Neuron (in vitro differentiated cells): Measurements from ENCODE around the gene OR8B12.

ENCODE experiments used
- H2AFZ ChIP-seq: one replicate; pipeline ENCODE4 v1.6.1; 2013; ENCODE audit warnings: low read depth, mild to moderate bottlenecking, inconsistent platforms, low read length, moderate library complexity
- H3K27me3 ChIP-seq: one replicate; pipeline ENCODE4 v1.6.1; 2013; ENCODE audit warnings: low read length; ENCODE audit not compliant: insufficient read depth
- H3K36me3 ChIP-seq: one replicate; pipeline ENCODE4 v1.6.1; 2013; ENCODE audit warnings: low read length; ENCODE audit not compliant: insufficient read depth
- H3K4me1 ChIP-seq: one replicate; pipeline ENCODE4 v1.6.1; 2013; ENCODE audit warnings: low read length; ENCODE audit not compliant: insufficient read depth
- H3K4me3 ChIP-seq: 2 replicates; pipeline ENCODE4 v1.5.1; 2013; ENCODE audit warnings: mild to moderate bottlenecking, low read length, moderate library complexity
- H3K9me3 ChIP-seq: one replicate; pipeline ENCODE4 v1.6.1; 2013; ENCODE audit warnings: low read length

Gene OR8B12

GRCh38 chr11:124543554-124543953, at the start of gene OR8B12:
OR8B12 (minus strand) TSS chr11:124543654; CDS start chr11:124543654, 0 bp downstream.
- Histone ChIP-seq H3K27me3 (peaks cover 3% of the 10 kb centered on the region), H3K4me1 (peaks cover 6% of the 10 kb centered on the region), H3K9me3 (no peaks in the 10 kb centered on the region), H2AFZ (no peak within 1 kb of the TSS), H3K4me3 (no peak within 1 kb of the TSS), H3K36me3 (no peaks in the 10 kb centered on the region)

- no peak overlapping the region for H3K4me3 ChIP-seq
- no peak overlapping the region for H2AFZ ChIP-seq
- H3K27me3 ChIP-seq: no peaks in the 10 kb centered on the region
- no peaks in the 10 kb centered on the region for H3K36me3 ChIP-seq
- H3K4me1 ChIP-seq: no peaks in the 10 kb centered on the region
- no peaks in the 10 kb centered on the region for H3K9me3 ChIP-seq
Observed at GRCh38 chr11:124592627-124593026, 49.2 kb upstream of the OR8B12 start.

DNA sequence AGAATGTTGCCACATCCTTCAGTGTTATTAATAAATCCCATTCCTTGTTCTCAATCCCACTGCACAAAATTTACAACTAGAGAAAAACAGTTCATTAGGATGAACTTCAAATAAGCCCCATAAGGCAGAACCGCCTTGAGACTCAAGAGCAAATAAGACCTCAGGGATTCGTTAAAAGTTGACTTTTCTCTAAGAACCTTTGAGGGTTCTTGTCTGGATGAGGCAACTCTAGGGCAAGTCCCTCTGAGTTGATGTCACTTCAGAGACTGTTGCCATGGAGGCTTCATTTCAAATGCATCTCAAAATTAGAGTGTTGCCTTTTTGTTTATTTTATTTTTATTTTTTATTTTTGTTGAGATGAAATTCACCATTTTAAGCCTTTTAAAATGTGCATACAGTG, 48.0 kb upstream of the OR8B12 start:
- no peaks in the 10 kb centered on the region for H3K9me3 ChIP-seq
- H3K36me3 ChIP-seq: no peaks in the 10 kb centered on the region
- H3K27me3 ChIP-seq: no peaks in the 10 kb centered on the region
- no peak overlapping the region for H3K4me3 ChIP-seq
- H3K4me1 ChIP-seq: no peaks in the 10 kb centered on the region
- no peak overlapping the region for H2AFZ ChIP-seq

DNA sequence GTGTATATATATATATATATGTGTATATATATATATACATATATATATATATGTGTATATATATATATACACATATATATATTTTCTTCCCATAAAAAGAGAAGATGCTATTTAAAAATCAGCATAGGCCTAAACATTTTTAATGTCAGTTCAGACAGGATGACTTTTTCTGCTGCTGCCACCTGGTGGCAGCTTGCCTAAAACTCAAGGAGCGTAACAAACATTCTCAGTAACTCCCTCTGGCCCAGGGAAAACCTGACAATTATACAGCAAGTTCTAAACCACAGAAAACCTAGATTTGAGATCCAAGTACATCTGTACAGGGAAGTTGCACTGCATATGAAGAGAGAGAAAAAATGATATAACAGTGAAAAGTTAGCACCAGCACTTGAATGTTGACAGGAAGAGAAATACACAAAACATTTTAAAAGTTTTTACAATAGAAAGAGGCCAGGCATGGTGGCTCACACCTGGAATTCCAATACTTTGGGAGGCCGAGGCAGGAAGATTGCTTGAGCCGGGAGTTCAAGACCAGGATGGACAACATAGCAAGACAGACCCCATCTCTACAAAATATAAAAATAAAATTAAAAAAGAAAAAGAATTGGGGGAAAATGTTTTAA, 42.9 kb upstream of the OR8B12 start:
- no peak overlapping the region for H2AFZ ChIP-seq
- no peak overlapping the region for H3K4me3 ChIP-seq
- no peaks in the 10 kb centered on the region for H3K4me1 ChIP-seq
- no peaks in the 10 kb centered on the region for H3K9me3 ChIP-seq
- no peaks in the 10 kb centered on the region for H3K27me3 ChIP-seq
- no peaks in the 10 kb centered on the region for H3K36me3 ChIP-seq

DNA sequence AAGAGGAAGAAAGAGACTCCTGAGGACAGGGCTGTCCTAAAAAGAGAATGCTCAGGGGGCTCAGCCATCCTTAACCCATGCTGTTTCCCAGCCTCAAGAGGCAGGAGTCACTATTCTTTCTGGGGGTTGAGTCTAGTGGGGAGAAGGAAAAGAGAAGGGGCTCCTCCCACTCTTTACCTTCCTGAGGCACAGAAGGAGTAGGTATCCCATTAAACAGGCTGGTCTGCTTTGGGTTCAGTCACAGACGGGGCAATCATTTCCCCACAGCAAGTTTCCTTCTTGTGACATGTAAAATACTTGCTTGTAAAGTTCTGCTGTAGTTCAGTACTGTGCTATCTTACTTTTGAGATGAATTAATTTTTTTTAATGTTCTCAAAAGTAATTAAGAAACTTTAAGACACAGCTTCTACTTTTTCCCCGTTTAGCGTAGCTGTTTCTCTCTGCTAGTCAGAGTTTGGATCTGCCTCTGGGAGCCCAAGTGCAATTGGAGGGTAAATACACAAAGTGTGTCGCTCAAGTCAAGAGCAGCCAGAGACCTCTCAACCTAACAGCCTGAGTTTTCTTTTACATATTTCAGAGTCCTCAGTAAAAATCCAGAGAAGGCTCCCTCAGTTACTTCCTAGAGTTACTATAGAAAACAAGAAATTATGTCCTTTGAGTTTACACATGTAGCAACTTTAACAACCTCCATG, 41.4 kb upstream of the OR8B12 start:
- Histone ChIP-seq H3K4me3 (no peak overlapping the region), H3K36me3 (no peaks in the 10 kb centered on the region), H3K4me1 (no peaks in the 10 kb centered on the region), H3K9me3 (no peaks in the 10 kb centered on the region), H2AFZ (no peak overlapping the region), H3K27me3 (no peaks in the 10 kb centered on the region)

DNA sequence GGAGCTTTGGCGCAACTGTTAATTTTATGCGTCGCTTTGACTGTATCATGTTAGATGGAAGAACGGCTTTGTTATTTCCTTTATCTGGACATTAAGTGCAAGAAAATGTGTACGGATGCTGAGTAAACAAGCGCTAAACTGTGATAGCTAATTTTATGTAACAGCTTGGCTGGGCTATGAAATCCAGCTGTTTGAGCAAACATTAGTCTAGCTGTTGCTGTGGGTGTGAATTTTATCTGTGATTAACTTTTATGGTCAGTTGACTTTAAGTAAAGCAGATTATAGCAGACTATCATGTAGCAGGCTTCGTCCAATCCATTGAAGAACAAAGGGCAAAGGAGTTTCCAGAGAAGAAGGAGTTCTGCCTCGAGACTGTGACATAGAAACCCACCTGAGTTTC, 40.3 kb upstream of the OR8B12 start:
- H3K4me3 ChIP-seq: no peak overlapping the region
- H3K9me3 ChIP-seq: no peaks in the 10 kb centered on the region
- H3K27me3 ChIP-seq: no peaks in the 10 kb centered on the region
- no peak overlapping the region for H2AFZ ChIP-seq
- H3K36me3 ChIP-seq: no peaks in the 10 kb centered on the region
- no peaks in the 10 kb centered on the region for H3K4me1 ChIP-seq

DNA sequence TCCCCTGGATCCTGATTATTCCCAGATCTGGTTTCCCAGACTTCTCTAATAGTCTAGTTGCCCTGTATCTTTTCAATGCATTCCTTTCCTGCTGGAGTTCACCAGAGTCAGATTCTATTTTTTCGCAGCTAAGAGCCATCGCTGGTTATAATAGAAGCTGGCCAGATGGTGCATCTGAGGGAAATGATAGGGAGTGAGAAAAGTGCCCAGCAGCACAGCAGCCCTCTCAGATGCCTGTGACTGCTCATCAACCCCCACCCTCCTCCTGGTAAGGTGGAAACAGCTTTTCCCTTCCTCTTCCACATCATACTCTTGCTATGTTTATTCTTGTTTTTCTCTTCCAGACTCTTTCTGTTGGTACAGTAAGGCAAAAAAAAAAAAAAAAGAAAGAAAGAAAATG, 39.1 kb upstream of the OR8B12 start:
- Histone ChIP-seq H2AFZ (no peak overlapping the region), H3K4me1 (no peaks in the 10 kb centered on the region), H3K9me3 (no peaks in the 10 kb centered on the region), H3K27me3 (no peaks in the 10 kb centered on the region), H3K4me3 (no peak overlapping the region), H3K36me3 (no peaks in the 10 kb centered on the region)

DNA sequence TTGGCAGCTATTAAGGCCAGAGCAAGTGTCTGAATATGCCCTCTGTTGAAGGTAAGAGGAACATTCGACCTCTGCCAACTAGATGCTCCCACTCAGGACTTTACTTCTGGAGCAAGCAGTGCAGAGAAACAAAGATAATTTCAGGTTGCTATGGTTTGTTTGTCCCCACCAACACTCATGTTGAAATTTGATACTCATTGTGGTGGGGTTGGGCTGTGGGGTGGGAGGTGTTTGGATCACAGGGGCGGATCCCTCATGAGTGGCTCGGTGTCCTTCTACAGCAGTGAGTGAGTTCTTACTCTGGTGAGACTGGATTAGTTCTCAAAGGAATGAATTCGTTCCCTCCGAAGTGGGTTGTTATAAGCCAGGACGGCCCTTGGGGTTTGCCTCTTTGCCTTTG, 38.4 kb upstream of the OR8B12 start:
- no peaks in the 10 kb centered on the region for H3K36me3 ChIP-seq
- H2AFZ ChIP-seq: no peak overlapping the region
- H3K9me3 ChIP-seq: no peaks in the 10 kb centered on the region
- no peaks in the 10 kb centered on the region for H3K27me3 ChIP-seq
- no peak overlapping the region for H3K4me3 ChIP-seq
- no peaks in the 10 kb centered on the region for H3K4me1 ChIP-seq

GRCh38 chr11:124578761-124579160, 35.3 kb upstream of the OR8B12 start:
- H3K4me3 ChIP-seq: no peak overlapping the region
- H3K36me3 ChIP-seq: no peaks in the 10 kb centered on the region
- H3K27me3 ChIP-seq: no peaks in the 10 kb centered on the region
- H2AFZ ChIP-seq: no peak overlapping the region
- no peaks in the 10 kb centered on the region for H3K4me1 ChIP-seq
- H3K9me3 ChIP-seq: no peaks in the 10 kb centered on the region

DNA sequence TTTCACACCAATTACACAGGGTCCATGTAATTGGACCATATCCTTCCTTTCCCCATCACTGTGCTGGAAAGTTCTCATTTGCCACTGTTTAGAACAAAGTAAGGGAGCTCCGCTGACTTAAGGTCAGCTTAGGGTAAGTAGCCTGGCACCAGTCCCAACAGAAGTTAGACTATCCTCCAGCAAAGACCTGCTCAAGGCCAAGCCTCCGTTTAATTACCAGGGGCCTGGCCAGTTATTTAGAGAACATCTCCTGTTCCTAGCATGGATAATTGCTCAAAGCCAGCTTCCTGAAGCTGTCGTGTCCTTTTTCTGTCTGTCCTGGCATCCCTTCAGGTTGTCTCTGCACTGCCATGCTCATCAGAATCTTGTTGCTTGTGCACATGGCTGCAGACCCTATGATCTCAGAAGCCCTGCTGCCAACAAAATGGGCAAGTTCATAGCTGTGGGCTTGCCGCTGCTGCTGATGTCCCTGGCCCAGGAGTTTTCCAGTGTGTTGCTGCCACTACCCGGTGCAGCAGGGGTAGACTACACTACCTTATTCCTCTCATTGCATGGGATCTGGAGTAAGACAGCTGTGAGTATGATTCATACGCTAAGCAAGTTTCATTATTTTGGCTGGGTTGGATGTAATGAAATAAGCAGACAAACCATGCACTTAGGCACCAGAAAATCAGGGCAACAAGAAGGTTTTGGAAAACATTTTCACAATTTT, 34.4 kb upstream of the OR8B12 start:
- Histone ChIP-seq H3K27me3 (no peaks in the 10 kb centered on the region), H3K36me3 (no peaks in the 10 kb centered on the region), H2AFZ (no peak overlapping the region), H3K4me3 (no peak overlapping the region), H3K9me3 (no peaks in the 10 kb centered on the region), H3K4me1 (no peaks in the 10 kb centered on the region)

DNA sequence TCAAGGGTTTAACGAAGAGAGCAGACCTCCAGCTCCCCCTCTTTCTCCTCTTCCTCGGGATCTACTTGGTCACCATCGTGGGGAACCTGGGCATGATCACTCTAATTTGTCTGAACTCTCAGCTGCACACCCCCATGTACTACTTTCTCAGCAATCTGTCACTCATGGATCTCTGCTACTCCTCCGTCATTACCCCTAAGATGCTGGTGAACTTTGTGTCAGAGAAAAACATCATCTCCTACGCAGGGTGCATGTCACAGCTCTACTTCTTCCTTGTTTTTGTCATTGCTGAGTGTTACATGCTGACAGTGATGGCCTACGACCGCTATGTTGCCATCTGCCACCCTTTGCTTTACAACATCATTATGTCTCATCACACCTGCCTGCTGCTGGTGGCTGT, 26.7 kb upstream of the OR8B12 start:
- Histone ChIP-seq H3K9me3 (no peaks in the 10 kb centered on the region), H3K4me1 (no peaks in the 10 kb centered on the region), H2AFZ (no peak overlapping the region), H3K36me3 (no peaks in the 10 kb centered on the region), H3K4me3 (no peak overlapping the region), H3K27me3 (no peaks in the 10 kb centered on the region)

GRCh38 chr11:124569697-124570096, 26.2 kb upstream of the OR8B12 start, which contains the start of gene OR8A1:
OR8A1 (plus strand) TSS chr11:124569997; CDS start chr11:124570120, 123 bp downstream.
- H3K27me3 ChIP-seq: no peaks in the 10 kb centered on the region
- H3K4me3 ChIP-seq: no peak within 1 kb of the TSS
- no peaks in the 10 kb centered on the region for H3K36me3 ChIP-seq
- H3K9me3 ChIP-seq: no peaks in the 10 kb centered on the region
- no peak within 1 kb of the TSS for H2AFZ ChIP-seq
- H3K4me1 ChIP-seq: no peaks in the 10 kb centered on the region

DNA sequence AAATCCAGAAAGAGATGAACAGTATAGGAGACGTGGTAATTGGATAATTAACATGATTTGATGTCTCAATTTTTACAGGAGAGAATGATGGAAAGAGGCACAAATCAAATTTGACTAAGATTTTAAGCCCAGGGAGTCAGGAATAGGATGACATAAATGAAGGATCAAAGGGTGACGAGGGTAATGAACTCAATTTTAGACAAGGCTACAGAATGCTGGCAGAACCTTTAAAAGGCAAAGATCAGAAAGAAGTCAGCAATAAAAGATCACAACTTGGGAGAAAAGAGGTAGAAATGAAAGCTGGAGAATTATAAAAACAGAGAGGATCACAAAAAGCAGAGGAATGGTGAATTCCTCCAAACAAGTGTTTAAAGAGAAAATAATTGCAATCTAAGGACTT, 13.4 kb upstream of the OR8B12 start:
- Histone ChIP-seq H3K4me1 (no peaks in the 10 kb centered on the region), H3K36me3 (no peaks in the 10 kb centered on the region), H3K4me3 (no peak overlapping the region), H3K9me3 (no peaks in the 10 kb centered on the region), H2AFZ (no peak overlapping the region), H3K27me3 (no peaks in the 10 kb centered on the region)
